ENCODE data around the gene RIC1. TPM values are rescaled to one million over a fixed set of nuclear protein-coding genes. Genes with fewer than 3 reads are reported as not detected.
"Not testable (repeated sequence)": the region's sequence is repeated elsewhere in the genome, so short reads cannot be mapped to it uniquely, and the experiment has no call there.

Gene RIC1
- 14.7 and 15.2 TPM in 2 replicates for total RNA-seq (2014; rRNA removed; shearing (Covaris generic))
- polyA plus RNA-seq (2015; cell fraction: cytosol; rRNA removed): 9.5 and 13.7 TPM in 2 replicates
- 35.1 and 35.4 TPM in 2 replicates for polyA plus RNA-seq (2015; cell fraction: nucleus; rRNA removed)

GRCh38 chr9:5628530-5629311 lies at the start of gene RIC1:
TSS of gene RIC1 (plus strand) at chr9:5629107. CDS start at chr9:5629310, 203 bp downstream.
- in situ Hi-C loops (cut with HindIII; ENCODE audit: low pct_unique_long_range_greater_than_20kb, low sequenced_read_pairs): no loop called here

GRCh38 chr9:5579881-5580280 lies 49.0 kb upstream of the RIC1 start:
- DNase-seq (ENCODE audit: low read depth, low spot score): no peak
- in situ Hi-C loops (cut with HindIII; ENCODE audit: low pct_unique_long_range_greater_than_20kb, low sequenced_read_pairs): no loop called here

More at GRCh38 chr9:5628530-5629311, at the start of gene RIC1:
- peak; percentile 86 for DNase-seq (ENCODE audit: low read depth, low spot score)

- in situ Hi-C loops (cut with HindIII; ENCODE audit: low pct_unique_long_range_greater_than_20kb, low sequenced_read_pairs): no loop called here
- DNase-seq (ENCODE audit: low read depth, low spot score): no peak
These were observed 48.3 kb upstream of the RIC1 start for GRCh38 chr9:5580650-5581049.

GRCh38 chr9:5581706-5582105 lies 47.2 kb upstream of the RIC1 start:
- DNase-seq (ENCODE audit: low read depth, low spot score); in situ Hi-C loops (cut with HindIII; ENCODE audit: low pct_unique_long_range_greater_than_20kb, low sequenced_read_pairs): not testable (repeated sequence)

- in situ Hi-C loops (cut with HindIII; ENCODE audit: low pct_unique_long_range_greater_than_20kb, low sequenced_read_pairs): no loop called here
- DNase-seq (ENCODE audit: low read depth, low spot score): peak; percentile 92
These were observed 46.1 kb upstream of the RIC1 start for GRCh38 chr9:5582835-5583195.

- DNase-seq (ENCODE audit: low read depth, low spot score): no peak
- in situ Hi-C loops (cut with HindIII; ENCODE audit: low pct_unique_long_range_greater_than_20kb, low sequenced_read_pairs): no loop called here
These were observed 42.5 kb upstream of the RIC1 start for GRCh38 chr9:5586391-5586802.

- no peak for DNase-seq (ENCODE audit: low read depth, low spot score)
- in situ Hi-C loops (cut with HindIII; ENCODE audit: low pct_unique_long_range_greater_than_20kb, low sequenced_read_pairs): no loop called here
These were observed 41.9 kb upstream of the RIC1 start for GRCh38 chr9:5587024-5587423.

- DNase-seq (ENCODE audit: low read depth, low spot score): no peak
- in situ Hi-C loops (cut with HindIII; ENCODE audit: low pct_unique_long_range_greater_than_20kb, low sequenced_read_pairs): no loop called here
These were observed 36.7 kb upstream of the RIC1 start for GRCh38 chr9:5592231-5592630.

GRCh38 chr9:5592904-5593303 lies 36.0 kb upstream of the RIC1 start:
- DNase-seq (ENCODE audit: low read depth, low spot score): no peak
- in situ Hi-C loops (cut with HindIII; ENCODE audit: low pct_unique_long_range_greater_than_20kb, low sequenced_read_pairs): no loop called here

GRCh38 chr9:5593904-5594303 lies 35.0 kb upstream of the RIC1 start:
- in situ Hi-C loops (cut with HindIII; ENCODE audit: low pct_unique_long_range_greater_than_20kb, low sequenced_read_pairs): no loop called here
- no peak for DNase-seq (ENCODE audit: low read depth, low spot score)

GRCh38 chr9:5596173-5596572 lies 32.7 kb upstream of the RIC1 start:
- in situ Hi-C loops (cut with HindIII; ENCODE audit: low pct_unique_long_range_greater_than_20kb, low sequenced_read_pairs): no loop called here
- peak; percentile 53 for DNase-seq (ENCODE audit: low read depth, low spot score)

GRCh38 chr9:5608298-5609225 lies 20.3 kb upstream of the RIC1 start:
- in situ Hi-C loops (cut with HindIII; ENCODE audit: low pct_unique_long_range_greater_than_20kb, low sequenced_read_pairs): no loop called here
- peak; percentile 73 for DNase-seq (ENCODE audit: low read depth, low spot score)

- no peak for DNase-seq (ENCODE audit: low read depth, low spot score)
- in situ Hi-C loops (cut with HindIII; ENCODE audit: low pct_unique_long_range_greater_than_20kb, low sequenced_read_pairs): no loop called here
These were observed 19.7 kb upstream of the RIC1 start for GRCh38 chr9:5609226-5609596.

- in situ Hi-C loops (cut with HindIII; ENCODE audit: low pct_unique_long_range_greater_than_20kb, low sequenced_read_pairs): no loop called here
- no peak for DNase-seq (ENCODE audit: low read depth, low spot score)
These were observed 18.4 kb upstream of the RIC1 start for GRCh38 chr9:5610491-5610890.

GRCh38 chr9:5611321-5612184 lies 17.4 kb upstream of the RIC1 start:
- no peak for DNase-seq (ENCODE audit: low read depth, low spot score)
- in situ Hi-C loops (cut with HindIII; ENCODE audit: low pct_unique_long_range_greater_than_20kb, low sequenced_read_pairs): no loop called here

- no peak for DNase-seq (ENCODE audit: low read depth, low spot score)
- in situ Hi-C loops (cut with HindIII; ENCODE audit: low pct_unique_long_range_greater_than_20kb, low sequenced_read_pairs): no loop called here
These were observed 16.7 kb upstream of the RIC1 start for GRCh38 chr9:5612185-5612530.

GRCh38 chr9:5614192-5614591 lies 14.7 kb upstream of the RIC1 start:
- in situ Hi-C loops (cut with HindIII; ENCODE audit: low pct_unique_long_range_greater_than_20kb, low sequenced_read_pairs): no loop called here
- no peak for DNase-seq (ENCODE audit: low read depth, low spot score)

- in situ Hi-C loops (cut with HindIII; ENCODE audit: low pct_unique_long_range_greater_than_20kb, low sequenced_read_pairs): no loop called here
- DNase-seq (ENCODE audit: low read depth, low spot score): no peak
These were observed 13.9 kb upstream of the RIC1 start for GRCh38 chr9:5614985-5615384.
